ENCODE results near the gene AHDC1.

DNA sequence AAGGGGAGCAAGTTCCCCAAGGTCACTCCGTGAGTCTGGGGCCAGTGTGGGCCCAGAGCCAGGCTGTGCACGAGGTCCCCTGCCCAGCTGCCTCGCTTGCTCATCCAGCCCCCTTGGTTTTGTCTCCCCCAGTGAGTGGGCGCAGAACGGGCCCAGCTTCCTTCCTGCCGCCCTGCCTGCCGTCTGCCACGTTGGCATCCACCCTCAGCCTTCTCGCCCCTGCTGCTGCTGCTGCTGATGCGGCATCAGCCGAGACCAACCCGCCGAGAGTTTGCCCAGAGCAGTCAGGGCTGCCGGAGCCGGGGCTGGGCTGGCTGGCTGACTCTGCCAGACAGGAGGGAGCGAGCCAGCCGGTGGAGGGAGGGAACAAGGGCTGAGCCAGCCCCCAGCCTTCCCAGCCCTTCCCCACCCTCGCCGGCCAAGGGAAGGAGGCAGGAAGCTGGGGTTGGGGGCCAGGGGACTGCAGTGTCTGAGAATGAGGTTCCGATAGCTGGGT is 82.6 kb downstream of the AHDC1 start:
- TF ChIP-seq GATA2 (IDR thresholded peaks at IDR 0.05; ENCODE audit: low read depth, low read length) (no peak), GATA3 (IDR thresholded peaks at IDR 0.05; ENCODE audit: low read depth, low read length) (no peak)
